Fibroblast of lung (primary cell): ENCODE measurements around the gene CXCR2.

ENCODE experiments used
- EZH2 ChIP-seq: IDR thresholded peaks from 2 replicates; pipeline ENCODE4 v1.5.1; 2012; ENCODE audit warnings: low read length, control low read depth, mild to moderate bottlenecking; ENCODE audit errors: missing control alignments
- TF ChIP-seq, protein P1 (sequence below), 2 donors: IDR thresholded peaks in 1 of 2; conservative IDR thresholded peaks in 1 of 2; 1 replicate in 1 of 2; 2 replicates in 1 of 2; pipeline ENCODE4 v1.5.1; 2011 to 2012; ENCODE audit warnings: low read length in 2 of 2, control low read depth in 1 of 2, inconsistent platforms in 1 of 2, low read depth in 1 of 2, mild to moderate bottlenecking in 1 of 2

GRCh38 chr2:218086478-218086877 lies 39.4 kb upstream of the CXCR2 start:
- TF ChIP-seq, protein P1, sequence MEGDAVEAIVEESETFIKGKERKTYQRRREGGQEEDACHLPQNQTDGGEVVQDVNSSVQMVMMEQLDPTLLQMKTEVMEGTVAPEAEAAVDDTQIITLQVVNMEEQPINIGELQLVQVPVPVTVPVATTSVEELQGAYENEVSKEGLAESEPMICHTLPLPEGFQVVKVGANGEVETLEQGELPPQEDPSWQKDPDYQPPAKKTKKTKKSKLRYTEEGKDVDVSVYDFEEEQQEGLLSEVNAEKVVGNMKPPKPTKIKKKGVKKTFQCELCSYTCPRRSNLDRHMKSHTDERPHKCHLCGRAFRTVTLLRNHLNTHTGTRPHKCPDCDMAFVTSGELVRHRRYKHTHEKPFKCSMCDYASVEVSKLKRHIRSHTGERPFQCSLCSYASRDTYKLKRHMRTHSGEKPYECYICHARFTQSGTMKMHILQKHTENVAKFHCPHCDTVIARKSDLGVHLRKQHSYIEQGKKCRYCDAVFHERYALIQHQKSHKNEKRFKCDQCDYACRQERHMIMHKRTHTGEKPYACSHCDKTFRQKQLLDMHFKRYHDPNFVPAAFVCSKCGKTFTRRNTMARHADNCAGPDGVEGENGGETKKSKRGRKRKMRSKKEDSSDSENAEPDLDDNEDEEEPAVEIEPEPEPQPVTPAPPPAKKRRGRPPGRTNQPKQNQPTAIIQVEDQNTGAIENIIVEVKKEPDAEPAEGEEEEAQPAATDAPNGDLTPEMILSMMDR (conservative IDR thresholded peaks at IDR 0.05 in 1 of 2, IDR thresholded peaks at IDR 0.05 in 1 of 2; ENCODE audit: low read depth in 1 of 2, low read length in 2 of 2): no peak
- no peak for TF ChIP-seq EZH2
